HG03432 (cell line): ENCODE data around the gene DPP8.

Experiments
- ATAC-seq: cut with Tn5 transposase; IDR thresholded peaks from one replicate; pipeline ENCODE4 v1.9.1; 2021; ENCODE audit warnings: mild to moderate bottlenecking, moderate library complexity; ENCODE audit not compliant: unreplicated experiment

Gene DPP8

DNA sequence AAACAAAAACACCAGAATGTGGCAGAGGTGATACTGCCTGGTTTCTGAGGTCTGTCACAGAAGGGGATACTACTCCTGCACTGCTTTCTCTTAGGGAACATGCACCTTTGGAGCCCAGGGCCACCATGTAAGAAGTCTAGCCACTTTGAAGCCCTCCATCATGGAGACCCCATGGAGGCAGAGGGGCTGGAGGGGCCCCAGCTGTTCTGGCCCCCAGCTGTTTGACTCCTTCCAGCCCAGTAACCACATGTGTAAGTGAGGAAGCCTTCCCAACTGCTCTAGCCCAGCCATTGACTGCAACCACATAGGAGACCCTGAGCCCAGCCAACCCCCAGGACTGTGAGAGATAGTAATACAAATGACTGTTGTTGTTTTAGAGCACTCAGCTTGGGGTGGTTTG is 85.8 kb downstream of the DPP8 start:
- no peak for ATAC-seq

GRCh38 chr15:65426216-65426853 is 91.2 kb downstream of the DPP8 start:
- ATAC-seq: no peak

DNA sequence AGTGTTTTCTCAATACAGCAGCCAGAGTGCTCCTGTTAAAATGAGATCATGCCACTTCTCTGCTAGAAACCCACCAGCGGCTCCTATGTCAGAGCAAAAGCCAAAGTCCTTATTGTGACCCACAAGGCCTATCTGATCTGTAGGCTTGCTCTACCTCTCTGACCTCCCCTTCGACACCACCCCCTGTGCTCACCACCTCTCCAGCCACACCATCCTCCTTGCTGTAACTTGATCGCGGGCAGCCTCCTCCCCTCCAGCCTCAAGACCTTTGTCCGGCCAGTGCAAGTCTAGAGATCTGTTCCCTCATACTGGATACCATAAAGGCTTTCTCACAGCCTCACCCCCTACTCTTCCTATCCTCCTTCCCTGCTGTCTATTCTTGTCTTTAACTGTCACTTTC is 92.8 kb downstream of the DPP8 start:
- ATAC-seq: no peak

DNA sequence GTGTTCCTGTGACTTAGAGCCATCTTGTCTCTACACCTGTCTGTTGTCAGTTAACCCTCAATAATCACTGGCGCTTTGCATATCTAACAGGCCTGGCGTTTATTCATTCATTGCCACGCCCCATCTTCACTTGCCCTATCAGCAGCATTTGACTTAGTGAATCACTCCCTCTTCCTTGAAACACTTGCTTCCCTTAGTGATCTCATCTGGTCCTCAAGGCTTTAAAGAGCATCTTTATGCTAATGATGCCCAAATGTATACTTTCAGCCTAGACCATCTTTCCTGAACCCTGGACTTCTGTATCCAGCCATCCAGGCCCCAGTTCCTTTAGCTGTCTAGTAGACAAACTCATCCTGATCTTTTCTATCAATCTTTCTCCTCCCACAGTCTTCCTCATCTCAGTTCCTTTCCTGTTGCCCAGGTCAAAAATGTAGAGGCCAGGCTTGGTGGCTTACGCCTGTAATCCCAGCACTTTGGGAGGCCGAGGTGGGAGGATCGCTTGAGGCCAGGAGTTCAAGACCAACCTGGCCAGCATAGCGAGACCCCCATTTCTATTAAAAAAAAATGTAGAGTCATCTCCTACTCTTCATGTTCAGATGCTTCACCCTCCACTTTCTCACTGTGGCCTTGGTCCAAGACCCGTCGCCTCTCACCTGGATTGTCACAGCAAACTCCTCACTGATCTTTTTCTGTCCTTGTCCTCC is 93.4 kb downstream of the DPP8 start:
- ATAC-seq: no peak

- no peak for ATAC-seq
These were observed 94.1 kb downstream of the DPP8 start for GRCh38 chr15:65423150-65423975.

DNA sequence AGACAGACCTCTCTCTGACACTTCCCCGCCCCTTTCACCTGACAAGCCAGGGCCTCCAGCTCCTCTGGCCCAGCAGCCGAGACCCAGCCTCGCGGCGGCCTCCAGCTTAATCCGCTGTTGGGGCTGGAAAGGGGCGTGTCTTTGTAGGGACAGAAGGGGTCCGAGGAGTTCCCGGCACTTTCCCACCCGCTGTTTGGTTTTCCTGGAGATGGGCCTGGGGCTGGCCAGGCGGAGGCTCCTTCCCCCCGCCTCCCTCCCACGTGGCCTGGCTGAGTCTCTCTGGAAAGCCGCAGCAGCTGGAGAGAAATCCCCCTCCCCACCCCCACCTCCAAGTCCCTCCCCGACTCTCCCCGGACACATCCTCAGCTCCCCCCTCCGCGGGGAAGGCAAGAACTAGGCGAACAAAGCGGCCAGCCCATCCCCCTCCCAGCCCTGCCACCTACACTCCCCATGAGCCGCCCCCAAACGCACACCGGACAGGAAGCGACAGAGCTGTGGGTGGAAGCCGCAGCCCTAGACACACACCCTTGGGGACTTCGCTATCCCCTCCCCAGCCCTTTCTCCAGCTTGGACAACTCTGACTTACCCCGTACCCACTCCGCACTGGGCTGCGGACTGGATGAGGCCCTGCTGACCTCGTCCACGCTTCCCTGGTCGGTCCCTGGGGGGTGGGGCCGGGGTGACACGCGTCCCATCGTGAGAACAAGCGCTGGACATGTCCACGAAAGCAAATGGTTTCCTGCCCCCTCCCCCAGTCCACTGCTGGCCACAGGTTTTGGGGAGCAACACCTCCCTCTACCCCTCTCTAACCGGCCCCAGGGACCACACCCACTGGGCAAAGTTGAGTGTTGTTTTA is 95.9 kb downstream of the DPP8 start:
- ATAC-seq: no peak

DNA sequence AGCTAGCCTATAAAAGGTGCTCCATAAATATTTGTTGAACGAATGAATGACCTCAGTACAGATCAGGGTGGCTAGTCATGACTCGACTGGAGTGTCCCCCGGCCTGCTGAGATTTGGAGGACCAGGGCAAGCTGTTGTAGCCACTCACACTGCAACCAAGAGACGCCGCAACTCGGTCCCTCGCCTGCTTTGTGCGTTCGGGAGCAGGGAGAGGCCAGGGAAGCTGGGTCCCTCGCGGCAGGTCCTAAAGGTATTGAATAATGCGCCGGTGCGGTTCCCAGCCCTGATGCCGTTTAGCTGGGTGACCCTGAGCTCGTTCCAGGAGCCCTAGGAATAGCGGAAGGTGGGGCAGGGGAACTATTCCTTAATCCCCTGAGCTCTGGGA is 96.5 kb downstream of the DPP8 start:
- ATAC-seq: no peak

DNA sequence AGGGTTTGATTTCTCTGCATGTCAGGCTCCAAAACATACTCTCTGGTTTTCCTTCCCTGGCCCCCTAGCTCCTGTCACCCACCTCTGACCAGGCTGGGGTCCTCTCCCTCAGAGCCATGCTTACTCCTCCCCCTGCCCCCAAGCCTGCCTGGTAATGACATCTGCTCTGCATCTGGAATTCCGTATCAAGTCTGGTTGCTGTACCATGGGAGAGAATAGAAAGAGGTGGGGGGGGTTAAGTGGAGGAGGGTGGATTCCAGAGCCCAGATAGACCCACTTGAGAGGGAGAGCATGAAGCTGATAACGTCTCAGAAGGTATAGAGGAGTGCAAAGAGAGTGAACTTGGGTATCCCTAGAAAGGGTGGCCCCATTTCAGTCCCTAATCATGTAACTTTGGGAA is 98.9 kb downstream of the DPP8 start:
- ATAC-seq: no peak

DNA sequence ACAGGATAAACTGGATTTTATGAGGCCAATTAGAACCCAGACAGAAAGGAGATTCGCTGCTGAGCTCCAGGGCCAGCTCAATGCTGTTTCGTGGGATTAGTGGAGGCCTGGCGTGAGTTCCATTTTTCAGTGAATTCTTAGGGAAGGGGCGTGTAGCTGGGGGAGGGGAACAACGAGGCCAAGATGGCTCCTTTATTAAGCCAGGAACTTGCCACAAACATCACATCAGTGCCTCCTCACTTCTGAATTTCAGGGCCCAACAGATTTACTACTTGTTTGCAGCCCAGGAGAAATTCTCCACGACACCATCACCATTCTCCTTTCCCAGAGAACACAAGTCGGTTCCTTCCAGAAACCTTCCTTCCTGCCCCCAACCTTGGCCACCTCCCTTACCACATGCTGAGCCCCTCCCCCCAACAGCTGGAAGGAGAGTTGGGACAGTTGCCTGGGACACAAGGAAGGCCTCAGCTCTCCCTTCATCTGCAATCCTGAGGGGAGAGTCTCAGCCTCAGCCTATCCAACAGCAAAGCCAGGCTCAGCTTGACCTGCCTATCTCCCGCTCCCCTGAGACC is 100.6 kb downstream of the DPP8 start:
- ATAC-seq: no peak

GRCh38 chr15:65414841-65415621 is 102.5 kb downstream of the DPP8 start:
- no peak for ATAC-seq

DNA sequence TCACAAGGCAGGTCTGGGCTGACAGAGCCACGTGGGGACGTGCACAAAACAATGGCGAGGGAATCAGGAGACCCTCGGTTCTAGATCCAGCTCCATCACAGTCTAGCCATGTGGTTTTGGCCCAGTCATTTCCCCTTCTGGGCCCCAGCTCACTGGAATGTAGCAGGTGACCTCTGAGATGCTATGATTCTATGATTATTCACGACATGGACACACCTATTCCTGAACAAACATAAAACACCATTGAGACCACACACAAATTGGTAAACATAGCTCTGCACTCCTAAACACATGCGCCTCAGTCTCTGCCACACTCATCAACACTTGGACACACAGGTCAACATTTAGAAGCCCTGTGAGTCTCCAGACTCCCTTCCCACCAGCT is 103.7 kb downstream of the DPP8 start:
- ATAC-seq: no peak

DNA sequence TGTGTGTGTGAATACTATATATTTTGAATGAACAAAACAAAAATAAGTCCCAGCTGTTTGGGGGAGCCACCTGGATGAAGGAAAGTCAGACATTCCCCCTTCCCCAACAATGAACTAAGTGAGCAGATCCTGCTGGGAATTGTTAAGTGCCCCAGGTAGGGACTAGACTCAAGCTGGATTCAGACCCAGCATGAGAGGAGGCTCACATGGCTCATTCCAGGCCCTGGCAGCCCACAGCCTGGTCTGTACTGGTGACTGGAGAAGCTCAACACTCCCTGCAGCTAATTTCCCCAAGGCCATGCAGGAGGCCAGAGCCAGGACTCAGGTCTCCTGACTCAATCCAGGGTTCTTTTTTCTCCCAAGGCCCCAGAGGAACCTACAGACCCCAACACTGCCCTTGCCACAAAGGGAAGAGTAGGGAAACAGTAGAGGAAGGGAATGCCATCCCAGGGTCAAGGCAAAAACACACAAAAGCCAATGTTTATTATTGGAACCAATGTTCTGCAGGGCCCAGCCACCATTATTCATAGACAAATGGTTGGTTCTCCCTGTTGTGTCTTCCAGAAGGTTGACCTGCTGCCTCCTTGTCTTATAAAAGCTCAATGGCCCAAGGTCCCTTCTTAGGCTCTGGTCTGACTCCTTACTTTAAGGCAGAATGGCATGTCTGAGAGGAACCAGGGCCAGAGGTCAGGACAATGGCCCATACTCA is 104.3 kb downstream of the DPP8 start:
- no peak for ATAC-seq

- ATAC-seq: no peak
These were observed 104.9 kb downstream of the DPP8 start for GRCh38 chr15:65412556-65412955.

GRCh38 chr15:65411465-65412071 is 105.9 kb downstream of the DPP8 start:
- no peak for ATAC-seq

- ATAC-seq: no peak
These were observed 106.5 kb downstream of the DPP8 start for GRCh38 chr15:65410972-65411371.

DNA sequence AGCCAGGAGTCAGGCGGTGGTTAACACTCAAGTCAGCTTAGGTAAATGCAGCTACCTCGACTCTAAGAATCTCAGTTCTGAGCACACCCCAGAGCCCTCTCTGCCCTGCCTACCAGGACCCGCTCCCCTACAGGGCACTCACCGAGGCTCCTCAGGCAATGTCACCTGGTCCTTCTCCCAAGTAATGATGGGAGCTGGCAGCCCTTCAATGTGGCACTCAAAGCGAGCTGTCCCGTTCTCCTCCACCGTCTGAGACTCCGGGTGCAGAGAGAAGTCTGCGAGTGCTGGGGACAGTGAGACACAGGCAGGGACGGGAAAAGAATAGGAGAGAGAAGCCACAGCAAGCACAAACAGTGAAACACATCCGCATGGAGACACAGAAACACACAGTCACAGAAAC is 107.5 kb downstream of the DPP8 start:
- ATAC-seq: no peak

DNA sequence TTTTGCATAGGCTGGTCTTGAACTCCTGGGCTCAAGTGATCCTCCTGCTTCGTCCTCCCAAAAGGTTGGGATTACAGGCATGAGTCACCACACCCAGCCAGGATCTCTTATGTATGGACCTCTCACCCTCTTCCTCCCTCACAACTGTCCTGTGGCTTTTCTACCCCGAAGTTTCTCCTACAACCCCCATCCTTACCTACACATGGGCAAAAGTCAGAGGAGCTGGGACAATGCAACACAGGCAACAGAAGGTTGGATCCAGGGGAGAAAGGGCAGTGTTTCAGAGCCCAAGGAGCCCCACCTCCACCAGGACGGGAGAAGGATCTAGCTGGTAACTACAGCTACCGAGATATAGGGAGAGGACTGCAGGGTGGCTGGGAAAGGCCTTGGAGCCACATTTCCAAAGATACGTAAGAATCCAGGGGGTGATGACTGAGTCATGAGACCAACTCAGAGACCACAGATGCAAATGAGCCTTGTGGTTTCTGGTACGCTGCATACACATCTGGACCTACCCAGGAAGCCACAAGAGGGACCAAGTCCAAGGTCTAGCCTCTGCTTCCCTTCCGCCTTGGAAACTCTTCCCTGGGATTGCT is 108.4 kb downstream of the DPP8 start:
- no peak for ATAC-seq

DNA sequence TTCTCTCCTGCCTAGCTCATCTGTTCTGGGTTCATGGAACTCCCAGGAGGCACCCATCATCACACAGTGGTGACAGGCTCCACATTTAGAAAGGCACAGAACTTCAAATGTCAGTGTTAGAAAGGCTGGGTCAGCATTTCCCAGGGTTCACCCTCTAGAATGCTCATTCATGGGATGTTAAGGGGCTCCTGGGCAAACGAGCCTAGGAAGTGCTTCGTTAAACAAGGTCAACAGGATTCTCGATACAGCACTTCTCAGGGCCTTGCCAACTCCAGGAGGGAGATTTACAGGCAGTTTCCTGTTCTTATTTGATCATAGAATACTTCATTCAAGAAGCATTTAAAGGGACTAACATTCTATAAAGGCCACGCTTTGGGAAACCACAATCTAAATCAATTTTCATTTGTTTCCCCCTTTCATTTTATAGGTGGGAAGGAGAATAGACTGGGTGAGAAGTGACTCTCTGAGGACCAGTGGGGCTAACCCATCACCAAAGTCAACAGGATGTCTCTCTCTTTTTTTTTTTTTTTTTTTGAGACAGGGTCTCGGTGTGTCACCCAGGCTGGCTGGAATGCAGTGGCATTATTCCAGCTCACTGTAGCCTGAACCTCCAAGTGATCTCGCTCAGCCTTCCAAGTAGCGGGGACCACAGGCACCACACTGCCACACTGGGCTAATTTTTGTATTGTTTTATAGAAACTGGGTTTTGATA is 109.0 kb downstream of the DPP8 start:
- no peak for ATAC-seq
